Stimulated activated CD8-positive, alpha-beta memory T cell treated with anti-CD3 and anti-CD28 coated beads, Interleukin-2, amount 100 ng/mL, for 1 hour (primary cell): ENCODE results near the gene PRRT1B.

ENCODE experiments used
- DNase-seq, 2 donors: peaks; one replicate each; pipeline ENCODE4 v3.0.0-alpha.2; 2020; ENCODE audit warnings: low read depth in 2 of 2

The PRRT1B gene

GRCh38 chr9:131595696-131596429 is 50.5 kb downstream of the PRRT1B start:
- DNase-seq: no peak

- no peak for DNase-seq
These were observed 51.1 kb downstream of the PRRT1B start for GRCh38 chr9:131596430-131596743.

- no peak for DNase-seq
These were observed 51.9 kb downstream of the PRRT1B start for GRCh38 chr9:131597246-131597645.

GRCh38 chr9:131598121-131598520 is 52.8 kb downstream of the PRRT1B start:
- DNase-seq: no peak

DNA sequence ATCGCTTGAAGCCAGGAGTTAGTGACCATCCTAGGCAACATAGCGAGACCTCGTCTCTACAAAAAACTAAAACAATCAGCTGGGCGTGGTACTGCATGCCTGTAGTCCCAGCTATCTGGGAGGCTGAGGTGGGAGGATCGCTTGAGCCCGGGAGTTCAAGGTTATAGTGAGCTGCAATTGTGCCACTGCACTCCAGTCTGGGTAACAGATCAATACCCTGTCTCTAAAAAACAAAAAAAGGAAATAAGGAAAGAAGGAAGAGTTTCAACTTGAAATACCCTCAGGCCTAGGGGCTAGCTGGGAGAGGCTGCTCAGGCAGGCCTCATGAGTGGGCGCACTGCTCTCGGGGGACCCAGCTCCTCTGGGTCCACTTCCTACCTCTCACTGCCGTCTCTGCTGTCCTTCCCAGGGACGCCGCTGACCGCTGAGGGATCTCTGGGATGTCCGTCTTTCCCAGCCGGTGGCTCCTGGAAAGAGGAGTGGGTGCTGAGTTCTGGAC is 56.4 kb downstream of the PRRT1B start:
- DNase-seq: no peak

GRCh38 chr9:131603199-131603598 is 57.9 kb downstream of the PRRT1B start:
- no peak for DNase-seq

GRCh38 chr9:131603711-131604439 is 58.6 kb downstream of the PRRT1B start:
- DNase-seq: no peak

DNA sequence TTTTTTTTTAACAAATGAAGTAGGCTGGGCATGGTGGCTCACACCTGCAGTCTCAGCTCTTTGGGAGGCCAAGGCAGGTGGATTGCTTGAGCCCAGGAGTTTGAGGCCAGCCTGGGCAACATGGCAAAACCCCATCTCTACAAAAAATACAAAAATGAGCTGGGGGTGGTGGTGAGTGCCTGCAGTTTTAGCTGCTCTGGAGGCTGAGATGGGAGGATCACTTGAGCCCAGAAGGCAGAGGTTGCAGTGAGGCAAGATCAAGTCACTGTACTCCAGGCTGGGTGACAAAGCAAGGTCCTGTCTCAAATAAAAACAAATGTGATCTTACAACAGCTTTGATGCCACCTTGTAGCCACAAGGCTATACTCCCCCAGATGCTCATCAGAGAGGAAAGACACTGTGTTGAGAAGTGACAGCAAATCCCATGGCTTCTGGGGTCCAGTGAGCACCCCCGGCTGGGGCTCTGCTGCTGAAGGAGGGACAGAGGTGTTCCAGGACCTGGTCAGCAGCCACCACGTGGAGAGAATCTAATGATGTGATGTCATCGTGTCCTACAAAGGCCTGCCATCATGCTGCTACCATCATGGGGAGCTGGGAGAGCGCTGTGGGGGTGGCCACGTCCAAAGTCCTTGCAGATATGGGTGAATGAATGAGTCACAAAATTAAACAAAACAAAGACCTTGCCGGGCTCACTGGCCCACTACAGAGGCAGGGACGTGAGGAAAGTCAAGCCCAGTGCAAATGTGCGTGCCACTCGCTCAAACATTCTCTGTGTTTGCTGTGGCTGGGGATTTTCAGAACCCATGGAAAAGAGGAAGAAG is 60.7 kb downstream of the PRRT1B start:
- no peak for DNase-seq

DNA sequence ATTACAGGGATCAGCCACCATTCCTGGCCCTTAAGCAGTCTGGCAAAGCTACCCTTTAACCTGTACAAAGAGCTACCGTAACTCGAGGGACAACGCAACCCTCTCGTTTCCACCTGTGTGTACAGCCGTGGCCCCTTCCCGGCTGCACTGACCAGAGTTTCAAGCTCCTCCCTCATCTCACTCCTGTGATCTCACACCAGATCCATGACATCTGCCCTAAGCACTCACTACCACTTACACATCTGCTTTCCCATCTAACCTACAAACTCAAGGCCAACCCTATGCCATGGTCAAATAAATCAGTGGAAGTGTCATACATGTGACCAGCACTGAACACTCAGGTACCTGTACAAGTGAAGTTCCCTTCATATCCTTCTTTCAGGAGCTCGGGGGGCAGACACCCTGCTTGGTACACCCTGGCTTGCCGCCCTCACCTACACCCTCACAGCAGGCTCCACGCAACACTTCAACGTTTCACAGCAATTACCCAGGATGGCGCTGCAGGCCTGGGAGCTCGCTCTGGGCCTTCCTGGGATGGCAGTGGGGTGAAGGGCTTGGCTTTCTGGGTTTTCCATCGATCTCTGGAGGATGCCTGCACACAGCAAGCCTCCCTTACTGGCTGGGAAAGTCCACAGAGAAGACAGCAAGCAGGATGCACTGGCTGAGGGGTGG is 61.7 kb downstream of the PRRT1B start:
- no peak for DNase-seq

DNA sequence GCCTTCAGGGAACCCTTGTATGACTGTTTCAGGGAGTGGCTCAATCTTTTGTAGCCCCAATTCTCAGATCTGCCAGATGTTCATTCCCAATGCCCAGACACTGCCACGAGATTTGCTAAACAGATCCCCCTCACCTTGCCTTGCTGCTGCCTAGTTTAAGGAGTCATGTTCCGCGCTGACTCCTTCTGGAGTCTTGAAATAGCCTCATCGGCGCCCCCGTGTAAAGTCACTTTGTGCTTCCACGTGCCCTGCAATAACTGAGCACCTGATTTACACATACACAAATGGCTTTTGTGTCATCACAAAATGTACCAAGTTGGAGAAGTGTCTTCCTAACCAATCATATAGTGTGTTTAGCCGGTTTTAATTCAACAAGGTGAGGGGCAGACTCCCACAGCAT is 62.3 kb downstream of the PRRT1B start:
- no peak for DNase-seq

DNA sequence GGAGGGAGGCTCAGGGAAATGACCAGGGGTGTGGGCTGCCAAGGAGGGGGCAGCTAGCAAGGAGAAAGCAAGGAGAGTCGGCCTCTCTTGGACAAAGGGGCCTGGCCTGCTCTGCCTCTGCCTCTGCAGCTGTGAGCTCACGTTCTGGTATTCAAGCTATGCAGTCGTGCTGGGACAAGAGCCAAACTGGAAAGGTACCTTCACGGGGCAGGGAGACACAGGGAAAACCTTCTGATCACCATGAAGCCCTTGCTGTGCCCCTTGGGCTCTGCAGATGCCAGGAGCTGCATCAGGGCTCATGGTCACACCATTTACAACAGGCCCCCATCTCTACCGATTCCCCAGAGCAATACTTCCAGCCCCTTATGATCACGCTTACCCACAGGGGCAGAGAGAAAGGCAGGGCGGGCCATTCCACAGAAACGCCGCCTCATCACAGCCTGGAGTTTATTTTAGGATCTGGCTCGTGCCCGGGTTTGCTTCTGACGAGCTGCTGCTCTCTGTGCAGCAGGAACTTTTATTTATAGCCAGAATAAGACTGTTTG is 63.2 kb downstream of the PRRT1B start:
- no peak for DNase-seq
